ENCODE data around the gene TEPSIN. TPM values are rescaled to one million over a fixed set of nuclear protein-coding genes. Genes with fewer than 3 reads are reported as not detected.

TEPSIN gene
- total and polyA plus RNA-seq, 9 donors, result 2.5 to 30.2 (median 24.5) TPM

GRCh38 chr17:81254955-81255717, 16.3 kb upstream of the TEPSIN start:
- DNase-seq, result peak; percentile 84 to 92 (median 88)
- Histone ChIP-seq H3K4me3 (no peak overlapping the region), H3K9me3 (no peaks in the 10 kb centered on the region), H3K36me3 (no peaks in the 10 kb centered on the region), H3K27ac (peak overlapping the region in 1 of 2 donors; percentile 64), H3K27me3 (no peaks in the 10 kb centered on the region), H3K4me1 (ENCODE audit: insufficient read depth) (peaks cover 3% of the 10 kb centered on the region)
- intact Hi-C loops (cut with DNase I), result loop anchor here (2.0 to 10.0 kb wide), 5 partner anchors 142 to 350 kb away; partner anchors contain the start of gene BAHCC1 (in 1 of the 4)
- TF ChIP-seq, protein P1, sequence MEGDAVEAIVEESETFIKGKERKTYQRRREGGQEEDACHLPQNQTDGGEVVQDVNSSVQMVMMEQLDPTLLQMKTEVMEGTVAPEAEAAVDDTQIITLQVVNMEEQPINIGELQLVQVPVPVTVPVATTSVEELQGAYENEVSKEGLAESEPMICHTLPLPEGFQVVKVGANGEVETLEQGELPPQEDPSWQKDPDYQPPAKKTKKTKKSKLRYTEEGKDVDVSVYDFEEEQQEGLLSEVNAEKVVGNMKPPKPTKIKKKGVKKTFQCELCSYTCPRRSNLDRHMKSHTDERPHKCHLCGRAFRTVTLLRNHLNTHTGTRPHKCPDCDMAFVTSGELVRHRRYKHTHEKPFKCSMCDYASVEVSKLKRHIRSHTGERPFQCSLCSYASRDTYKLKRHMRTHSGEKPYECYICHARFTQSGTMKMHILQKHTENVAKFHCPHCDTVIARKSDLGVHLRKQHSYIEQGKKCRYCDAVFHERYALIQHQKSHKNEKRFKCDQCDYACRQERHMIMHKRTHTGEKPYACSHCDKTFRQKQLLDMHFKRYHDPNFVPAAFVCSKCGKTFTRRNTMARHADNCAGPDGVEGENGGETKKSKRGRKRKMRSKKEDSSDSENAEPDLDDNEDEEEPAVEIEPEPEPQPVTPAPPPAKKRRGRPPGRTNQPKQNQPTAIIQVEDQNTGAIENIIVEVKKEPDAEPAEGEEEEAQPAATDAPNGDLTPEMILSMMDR (IDR thresholded peaks at IDR 0.05), result peak; percentile 56 to 63 (median 62)
- TF ChIP-seq POLR2A (IDR thresholded peaks at IDR 0.05), result no peak
- 15 to 21% (median 19%) methylated on average over 31 to 35 of the region's 35 CpGs for WGBS, 3 donors

DNA sequence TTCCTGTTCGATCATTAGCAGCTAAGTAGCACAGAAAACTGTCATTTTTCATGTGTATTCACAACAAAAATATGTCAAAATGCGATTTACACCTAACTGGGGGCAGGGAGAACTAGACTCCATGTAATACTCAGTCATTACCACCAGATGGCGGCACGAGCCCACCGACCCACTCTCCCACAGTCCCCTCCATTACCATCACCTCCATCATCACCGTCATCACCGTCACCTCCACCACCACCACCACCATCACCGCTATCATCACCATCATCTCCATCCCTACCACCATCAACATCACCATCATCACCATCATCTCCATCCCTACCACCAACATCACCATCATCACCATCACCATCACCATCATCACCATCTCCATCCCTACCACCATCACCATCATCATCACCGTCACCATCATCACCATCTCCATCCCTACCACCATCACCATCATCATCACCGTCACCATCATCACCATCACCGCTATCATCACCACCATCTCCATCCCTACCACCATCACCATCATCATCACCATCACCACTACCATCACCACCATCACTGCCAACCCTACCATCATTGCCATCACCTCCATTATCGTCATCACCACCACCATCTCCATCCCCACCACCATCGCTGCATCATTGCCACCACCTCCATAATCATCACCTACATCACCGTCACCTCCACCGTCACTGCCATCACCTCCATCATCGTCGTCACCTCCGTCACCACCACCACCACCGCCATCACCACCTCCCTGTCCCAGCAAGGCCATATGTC, 14.7 kb upstream of the TEPSIN start:
- TF ChIP-seq, protein P1 (IDR thresholded peaks at IDR 0.05), result peak; percentile 57 to 92 (median 90)
- peak; percentile 31 for TF ChIP-seq POLR2A (IDR thresholded peaks at IDR 0.05)
- no peak for TF ChIP-seq EP300 (IDR thresholded peaks at IDR 0.05)
- no peaks in the 10 kb centered on the region for H3K36me3 ChIP-seq
- H3K4me3 ChIP-seq, result no peak overlapping the region
- 55 to 57% (median 56%) methylated on average over 19 of the region's 19 CpGs for WGBS, 3 donors
- peak in 2 of 5 donors; percentile 47 to 72 for DNase-seq
- H3K27me3 ChIP-seq, result no peaks in the 10 kb centered on the region
- intact Hi-C loops (cut with DNase I), result loop anchor here (2.0 to 10.0 kb wide), 5 partner anchors 229 to 351 kb away; no protein-coding TSS in a partner anchor
- H3K27ac ChIP-seq, result no peak overlapping the region
- no peaks in the 10 kb centered on the region for H3K9me3 ChIP-seq
- H3K4me1 ChIP-seq (ENCODE audit: insufficient read depth), result peaks cover 3% of the 10 kb centered on the region

- Histone ChIP-seq H3K4me3 (no peak overlapping the region), H3K4me1 (ENCODE audit: insufficient read depth) (peaks cover 3% of the 10 kb centered on the region), H3K9me3 (no peaks in the 10 kb centered on the region), H3K27me3 (no peaks in the 10 kb centered on the region), H3K27ac (no peak overlapping the region), H3K36me3 (no peaks in the 10 kb centered on the region)
- TF ChIP-seq EP300 (IDR thresholded peaks at IDR 0.05) (no peak), POLR2A (IDR thresholded peaks at IDR 0.05) (no peak)
- TF ChIP-seq, protein P1 (IDR thresholded peaks at IDR 0.05), result no peak
- no peak for DNase-seq
- WGBS, 3 donors, result 70 to 74% (median 72%) methylated on average over 15 of the region's 15 CpGs
- intact Hi-C loops (cut with DNase I), result loop anchor here (2.0 to 10.0 kb wide), 4 partner anchors 232 to 352 kb away; no protein-coding TSS in a partner anchor
Observed at GRCh38 chr17:81252987-81253329, 14.1 kb upstream of the TEPSIN start.

DNA sequence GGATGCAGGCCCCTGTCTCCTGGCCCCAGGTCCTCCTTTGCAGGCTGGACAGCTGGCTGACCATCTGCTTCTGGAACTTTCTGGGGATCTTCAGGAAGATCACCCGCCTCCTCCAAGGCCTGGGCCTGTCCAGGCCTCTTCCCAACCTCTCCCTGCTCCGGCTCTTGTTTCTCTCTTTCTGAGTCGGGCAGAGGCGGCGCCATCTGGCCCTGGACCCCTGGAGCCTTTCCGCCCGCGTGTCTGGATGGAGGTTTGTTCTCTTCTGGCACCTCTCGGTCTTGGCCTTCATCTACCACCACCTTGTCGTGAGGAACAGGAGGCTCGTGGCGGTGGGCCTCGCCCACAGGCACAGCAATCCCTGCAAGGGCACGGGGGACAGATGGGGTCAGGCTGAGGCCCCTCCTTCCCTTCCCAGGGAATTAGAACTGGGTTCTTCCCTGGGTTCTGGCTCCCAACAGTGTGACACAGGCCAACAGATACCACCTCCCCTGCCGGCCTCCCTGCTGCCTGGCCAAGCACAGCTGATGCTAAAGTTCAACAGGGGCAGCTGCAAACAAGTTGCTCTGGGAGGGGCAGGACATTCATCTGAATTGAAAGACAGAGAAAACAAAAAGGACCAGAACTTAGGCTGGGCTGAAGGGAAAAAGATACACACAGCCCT, 13.6 kb upstream of the TEPSIN start:
- H3K27me3 ChIP-seq, result no peaks in the 10 kb centered on the region
- no peak overlapping the region for H3K4me3 ChIP-seq
- H3K27ac ChIP-seq, result no peak overlapping the region
- no peaks in the 10 kb centered on the region for H3K9me3 ChIP-seq
- 85 to 86% (median 85%) methylated on average over 15 of the region's 15 CpGs for whole genome bisulfite sequencing, 3 donors
- intact Hi-C loops (cut with DNase I), result loop anchor here (2.0 to 10.0 kb wide), 4 partner anchors 232 to 352 kb away; no protein-coding TSS in a partner anchor
- DNase-seq, result no peak
- TF ChIP-seq, protein P1 (IDR thresholded peaks at IDR 0.05), result no peak
- no peak for TF ChIP-seq EP300 (IDR thresholded peaks at IDR 0.05)
- TF ChIP-seq POLR2A (IDR thresholded peaks at IDR 0.05), result no peak
- peaks cover 3% of the 10 kb centered on the region for H3K4me1 ChIP-seq (ENCODE audit: insufficient read depth)
- H3K36me3 ChIP-seq, result no peaks in the 10 kb centered on the region

Data from ovary (tissue), 9 donors.